Neural crest cell (in vitro differentiated cells): ENCODE measurements around the gene TGM5. TPM values are rescaled to one million over a fixed set of nuclear protein-coding genes. Genes with fewer than 3 reads are reported as not detected.

Source experiments
- DNase-seq: peaks from one replicate; pipeline ENCODE4 v3.0.0; 2021; ENCODE audit warnings: low read depth, mixed read lengths, low spot score
- H3K27ac Mint-ChIP-seq: one replicate; pipeline ENCODE4 v1.8.0; 2021; ENCODE audit warnings: mild to moderate bottlenecking, mixed read lengths; ENCODE audit not compliant: unreplicated experiment
- H3K27me3 Mint-ChIP-seq: 2 replicates; pipeline ENCODE4 v1.8.0; 2021; ENCODE audit warnings: low read depth, mild to moderate bottlenecking, mixed read lengths
- H3K36me3 Mint-ChIP-seq: 2 replicates; pipeline ENCODE4 v1.8.0; 2021; ENCODE audit warnings: low read depth, mild to moderate bottlenecking, mixed read lengths
- H3K4me1 Mint-ChIP-seq: 2 replicates; pipeline ENCODE4 v1.8.0; 2021; ENCODE audit warnings: mixed read lengths
- H3K4me3 Mint-ChIP-seq: one replicate; pipeline ENCODE4 v1.8.0; 2021; ENCODE audit warnings: mild to moderate bottlenecking, mixed read lengths
- H3K9me3 Mint-ChIP-seq: 2 replicates; pipeline ENCODE4 v1.8.0; 2021; ENCODE audit warnings: mixed read lengths
- CTCF ChIP-seq: fragments of 200-600 bp; sonication (generic); conservative IDR thresholded peaks from 2 replicates; pipeline ENCODE4 v1.5.0; 2021; ENCODE audit warnings: antibody characterized with exemption, mild to moderate bottlenecking
- total RNA-seq: library from RNA; stranded (reverse); gene quantifications from 2 replicates; pipeline ENCODE4 v1.2.1, GENCODE V29; 2021

Gene TGM5
- total RNA-seq, 1 donor from 2014 or later = not detected

GRCh38 chr15:43210172-43210745 is 56.5 kb downstream of the TGM5 start:
- Mint-ChIP-seq H3K36me3 (no peaks in the 10 kb centered on the region), H3K9me3 (no peaks in the 10 kb centered on the region), H3K27me3 (peaks cover 23% of the 10 kb centered on the region), H3K27ac (peak overlapping the region; percentile 52), H3K4me1 (no peaks in the 10 kb centered on the region), H3K4me3 (no peak overlapping the region)
- TF ChIP-seq CTCF = no peak
- DNase-seq = no peak

- peaks cover 23% of the 10 kb centered on the region for H3K27me3 Mint-ChIP-seq
- H3K27ac Mint-ChIP-seq = no peak overlapping the region
- H3K36me3 Mint-ChIP-seq = no peaks in the 10 kb centered on the region
- no peaks in the 10 kb centered on the region for H3K9me3 Mint-ChIP-seq
- no peak for TF ChIP-seq CTCF
- no peak overlapping the region for H3K4me3 Mint-ChIP-seq
- no peak for DNase-seq
- peaks cover 3% of the 10 kb centered on the region for H3K4me1 Mint-ChIP-seq
Observed at GRCh38 chr15:43209059-43209824, 57.5 kb downstream of the TGM5 start.

DNA sequence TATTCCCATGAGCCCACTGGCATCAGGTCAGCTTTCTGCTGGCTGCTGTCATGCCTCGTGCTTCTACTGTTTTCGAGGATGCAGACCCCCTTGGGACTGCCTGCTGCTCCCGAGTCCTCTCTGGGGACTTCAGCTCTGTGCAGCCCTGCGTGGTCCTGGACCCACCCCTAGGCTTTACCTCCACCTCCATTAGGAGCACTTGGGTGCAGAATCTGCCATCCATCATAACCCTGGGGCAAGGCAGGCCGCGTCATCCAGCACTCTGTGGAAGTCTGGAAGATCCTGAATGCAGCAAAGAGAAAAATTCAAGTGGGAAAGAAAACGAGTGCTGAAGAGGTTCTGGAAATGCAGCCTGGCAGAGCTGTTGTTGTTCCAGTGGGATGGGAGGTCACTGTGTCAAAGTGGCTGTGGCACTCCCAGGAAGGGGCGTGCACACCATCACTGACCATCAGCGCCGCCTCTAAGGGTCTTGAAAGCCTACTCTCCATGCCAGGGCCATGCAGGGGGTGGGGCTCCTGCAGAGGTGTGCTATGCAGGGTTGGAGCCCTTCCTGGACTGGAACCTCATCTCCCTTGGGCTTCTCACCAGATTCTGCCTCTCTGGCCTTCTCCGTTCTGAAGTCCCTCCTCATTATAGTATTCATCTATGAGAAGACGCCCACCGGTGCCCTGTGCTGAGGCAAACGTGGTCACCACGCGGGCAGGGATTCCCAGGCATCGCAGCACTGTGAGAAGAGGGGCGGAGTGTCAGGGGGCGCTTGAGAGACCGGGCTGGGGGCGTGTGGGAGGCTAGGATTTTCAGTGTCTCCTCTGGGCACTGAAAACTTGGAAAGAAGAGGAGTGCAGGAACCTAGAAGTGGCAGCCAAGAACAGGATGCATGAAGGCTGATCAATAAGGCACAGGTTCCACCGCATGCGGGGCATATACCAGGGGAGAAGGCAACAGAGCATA is 58.4 kb downstream of the TGM5 start:
- Mint-ChIP-seq H3K36me3 (no peaks in the 10 kb centered on the region), H3K4me1 (peaks cover 6% of the 10 kb centered on the region), H3K27ac (no peak overlapping the region), H3K9me3 (no peaks in the 10 kb centered on the region), H3K27me3 (peaks cover 23% of the 10 kb centered on the region), H3K4me3 (no peak overlapping the region)
- no peak for DNase-seq
- no peak for TF ChIP-seq CTCF

DNA sequence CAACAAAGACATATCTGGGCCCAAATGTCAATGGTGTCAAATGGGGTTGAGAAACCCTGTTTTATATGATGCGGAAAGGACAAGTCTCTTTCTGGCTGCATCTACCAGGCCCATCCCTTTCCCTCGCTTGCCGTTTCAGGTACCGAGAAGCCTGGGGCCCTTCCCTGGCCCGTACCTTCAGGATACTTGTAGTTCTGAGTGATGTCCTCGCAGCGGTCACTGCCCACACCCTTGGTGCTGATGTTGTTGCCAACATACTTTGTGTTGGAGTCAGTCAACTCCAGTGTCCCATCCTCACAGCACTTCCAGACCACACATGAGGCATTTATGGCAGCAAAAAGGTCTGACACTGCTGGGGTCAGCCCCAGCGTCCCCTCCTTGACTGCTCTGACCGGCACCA is 59.7 kb downstream of the TGM5 start:
- Mint-ChIP-seq H3K9me3 (no peaks in the 10 kb centered on the region), H3K4me3 (no peak overlapping the region), H3K27ac (no peak overlapping the region), H3K4me1 (peaks cover 6% of the 10 kb centered on the region), H3K27me3 (peaks cover 23% of the 10 kb centered on the region), H3K36me3 (no peaks in the 10 kb centered on the region)
- TF ChIP-seq CTCF = no peak
- no peak for DNase-seq

GRCh38 chr15:43206054-43206453 is 60.7 kb downstream of the TGM5 start:
- no peaks in the 10 kb centered on the region for H3K9me3 Mint-ChIP-seq
- H3K27me3 Mint-ChIP-seq = peaks cover 23% of the 10 kb centered on the region
- H3K4me3 Mint-ChIP-seq = no peak overlapping the region
- no peak for TF ChIP-seq CTCF
- no peaks in the 10 kb centered on the region for H3K36me3 Mint-ChIP-seq
- DNase-seq = no peak
- peaks cover 6% of the 10 kb centered on the region for H3K4me1 Mint-ChIP-seq
- H3K27ac Mint-ChIP-seq = no peak overlapping the region
